ENCODE measurements around the gene PRDM10. TPM values are rescaled to one million over a fixed set of nuclear protein-coding genes. Genes with fewer than 3 reads are reported as not detected.
A peak's percentile ranks its signal among the peaks of the same experiment; 100 is the strongest.
"Not testable (repeated sequence)": the region's sequence is repeated elsewhere in the genome, so short reads cannot be mapped to it uniquely, and the experiment has no call there.

PRDM10 gene
- polyA plus RNA-seq, 1 donor from 2014 or later: 3.7 TPM

- peaks cover 12 to 19% (median 19%) of the 10 kb centered on the region in 3 donors for H3K4me1 Mint-ChIP-seq
- H3K27ac Mint-ChIP-seq: no peak overlapping the region
- no peak overlapping the region for H3K4me3 Mint-ChIP-seq
- peaks cover 23% of the 10 kb centered on the region for H3K36me3 Mint-ChIP-seq
- no peaks in the 10 kb centered on the region for H3K9me3 Mint-ChIP-seq
- H3K27me3 Mint-ChIP-seq: peaks cover 7% of the 10 kb centered on the region
Measured at GRCh38 chr11:129974672-129975071, 28.0 kb downstream of the PRDM10 start.

- H3K4me1 Mint-ChIP-seq: peaks cover 12 to 19% (median 19%) of the 10 kb centered on the region in 3 donors
- no peak overlapping the region for H3K27ac Mint-ChIP-seq
- no peak overlapping the region for H3K4me3 Mint-ChIP-seq
Measured at GRCh38 chr11:129974237-129974636, 28.4 kb downstream of the PRDM10 start.

GRCh38 chr11:129973809-129974208 lies 28.8 kb downstream of the PRDM10 start:
- Mint-ChIP-seq H3K36me3 (peaks cover 23% of the 10 kb centered on the region), H3K27ac (no peak overlapping the region), H3K27me3 (peaks cover 7% of the 10 kb centered on the region), H3K4me1 (peaks cover 12 to 19% (median 17%) of the 10 kb centered on the region in 3 donors), H3K9me3 (no peaks in the 10 kb centered on the region), H3K4me3 (peak overlapping the region in 1 of 4 donors; percentile 33)

More at GRCh38 chr11:129974237-129974636, 28.4 kb downstream of the PRDM10 start:
- Mint-ChIP-seq H3K36me3 (peaks cover 23% of the 10 kb centered on the region), H3K9me3 (no peaks in the 10 kb centered on the region), H3K27me3 (peaks cover 7% of the 10 kb centered on the region)

GRCh38 chr11:129973068-129973467 lies 29.6 kb downstream of the PRDM10 start:
- H3K9me3 Mint-ChIP-seq: no peaks in the 10 kb centered on the region
- H3K27ac Mint-ChIP-seq: peak overlapping the region in 1 of 3 donors; percentile 86
- peaks cover 9% of the 10 kb centered on the region for H3K27me3 Mint-ChIP-seq
- peak overlapping the region in 2 of 4 donors; percentile 79 to 86 for H3K4me3 Mint-ChIP-seq
- H3K36me3 Mint-ChIP-seq: peaks cover 17% of the 10 kb centered on the region
- H3K4me1 Mint-ChIP-seq: peaks cover 12 to 15% (median 14%) of the 10 kb centered on the region in 3 donors

- Mint-ChIP-seq H3K36me3 (peaks cover 17% of the 10 kb centered on the region), H3K27ac (peak overlapping the region in 1 of 3 donors; percentile 86), H3K9me3 (no peaks in the 10 kb centered on the region), H3K4me3 (peak overlapping the region in 2 of 4 donors; percentile 79 to 86), H3K27me3 (peaks cover 9% of the 10 kb centered on the region), H3K4me1 (peaks cover 12 to 15% (median 13%) of the 10 kb centered on the region in 3 donors)
Measured at GRCh38 chr11:129972611-129973010, 30.0 kb downstream of the PRDM10 start.

- H3K4me3 Mint-ChIP-seq, H3K27me3 Mint-ChIP-seq, H3K27ac Mint-ChIP-seq, H3K9me3 Mint-ChIP-seq: not testable (repeated sequence)
- peaks cover 17% of the 10 kb centered on the region for H3K36me3 Mint-ChIP-seq
- H3K4me1 Mint-ChIP-seq: peaks cover 12 to 15% (median 13%) of the 10 kb centered on the region in 3 donors
Measured at GRCh38 chr11:129971856-129972255, 30.8 kb downstream of the PRDM10 start.

GRCh38 chr11:129969920-129970319 lies 32.7 kb downstream of the PRDM10 start:
- Mint-ChIP-seq H3K27me3 (peaks cover 8% of the 10 kb centered on the region), H3K4me3 (no peak overlapping the region), H3K9me3 (no peaks in the 10 kb centered on the region), H3K27ac (no peak overlapping the region), H3K36me3 (peaks cover 17% of the 10 kb centered on the region), H3K4me1 (peaks cover 12 to 15% (median 13%) of the 10 kb centered on the region in 3 donors)

GRCh38 chr11:129968591-129969419 lies 33.8 kb downstream of the PRDM10 start:
- H3K9me3 Mint-ChIP-seq: no peaks in the 10 kb centered on the region
- no peak overlapping the region for H3K4me3 Mint-ChIP-seq
- peaks cover 5% of the 10 kb centered on the region for H3K27me3 Mint-ChIP-seq
- H3K4me1 Mint-ChIP-seq: peaks cover 14 to 15% (median 15%) of the 10 kb centered on the region in 3 donors
- peaks cover 15% of the 10 kb centered on the region for H3K36me3 Mint-ChIP-seq
- no peak overlapping the region for H3K27ac Mint-ChIP-seq

GRCh38 chr11:129967996-129968395 lies 34.6 kb downstream of the PRDM10 start:
- Mint-ChIP-seq H3K36me3 (peaks cover 14% of the 10 kb centered on the region), H3K27me3 (peaks cover 5% of the 10 kb centered on the region), H3K4me1 (peaks cover 11% of the 10 kb centered on the region in 3 donors), H3K4me3 (no peak overlapping the region), H3K9me3 (peaks cover 0 to 2% (median 0%) of the 10 kb centered on the region in 3 donors), H3K27ac (peak overlapping the region in 1 of 3 donors; percentile 24)

GRCh38 chr11:129965248-129965647 lies 37.4 kb downstream of the PRDM10 start:
- H3K4me3 Mint-ChIP-seq: no peak overlapping the region
- peaks cover 0 to 2% (median 0%) of the 10 kb centered on the region in 3 donors for H3K9me3 Mint-ChIP-seq
- H3K36me3 Mint-ChIP-seq: peaks cover 9% of the 10 kb centered on the region
- peaks cover 3% of the 10 kb centered on the region for H3K27me3 Mint-ChIP-seq
- H3K27ac Mint-ChIP-seq: no peak overlapping the region
- peaks cover 5 to 11% (median 9%) of the 10 kb centered on the region in 3 donors for H3K4me1 Mint-ChIP-seq

GRCh38 chr11:129960216-129961214 lies 42.1 kb downstream of the PRDM10 start:
- Mint-ChIP-seq H3K9me3 (peaks cover 0 to 2% (median 0%) of the 10 kb centered on the region in 3 donors), H3K4me1 (peaks cover 5 to 9% (median 8%) of the 10 kb centered on the region in 3 donors), H3K27ac (no peak overlapping the region), H3K27me3 (no peaks in the 10 kb centered on the region), H3K36me3 (peaks cover 9% of the 10 kb centered on the region), H3K4me3 (no peak overlapping the region)

GRCh38 chr11:129959687-129960086 lies 42.9 kb downstream of the PRDM10 start:
- Mint-ChIP-seq H3K4me3 (peak overlapping the region in 1 of 4 donors; percentile 22), H3K9me3 (peaks cover 0 to 2% (median 0%) of the 10 kb centered on the region in 3 donors), H3K27ac (no peak overlapping the region), H3K36me3 (peaks cover 9% of the 10 kb centered on the region), H3K27me3 (no peaks in the 10 kb centered on the region), H3K4me1 (peaks cover 5 to 9% (median 8%) of the 10 kb centered on the region in 3 donors)

- Mint-ChIP-seq H3K27ac (no peak overlapping the region), H3K27me3 (no peaks in the 10 kb centered on the region), H3K4me3 (no peak overlapping the region), H3K4me1 (peaks cover 0 to 2% (median 0%) of the 10 kb centered on the region in 3 donors), H3K9me3 (no peaks in the 10 kb centered on the region), H3K36me3 (peaks cover 6% of the 10 kb centered on the region)
Measured at GRCh38 chr11:129955282-129955681, 47.4 kb downstream of the PRDM10 start.

GRCh38 chr11:129954703-129955102 lies 47.9 kb downstream of the PRDM10 start:
- not testable (repeated sequence) for H3K27ac Mint-ChIP-seq, H3K27me3 Mint-ChIP-seq, H3K4me3 Mint-ChIP-seq, H3K36me3 Mint-ChIP-seq, H3K4me1 Mint-ChIP-seq, H3K9me3 Mint-ChIP-seq

GRCh38 chr11:129951866-129952262 lies 50.8 kb downstream of the PRDM10 start:
- Mint-ChIP-seq H3K27me3 (no peaks in the 10 kb centered on the region), H3K27ac (no peak overlapping the region), H3K4me1 (peaks cover 0 to 14% (median 0%) of the 10 kb centered on the region in 3 donors), H3K36me3 (peaks cover 5% of the 10 kb centered on the region), H3K4me3 (no peak overlapping the region), H3K9me3 (no peaks in the 10 kb centered on the region)
